Natural killer cell (primary cell): ENCODE results near the gene MLN. TPM values are rescaled to one million over a fixed set of nuclear protein-coding genes. Genes with fewer than 3 reads are reported as not detected.

Source experiments
- ATAC-seq, 3 donors: fragments of 150-1000 bp in 2 of 3; fragments of 200-7000 bp in 1 of 3; cut with Tn5 transposase; 1 replicate in 1 of 3; 2 replicates in 2 of 3; pipeline ENCODE4 v1.10.0; 2021; ENCODE audit warnings: mild to moderate bottlenecking in 2 of 3, moderate library complexity in 2 of 3
- DNase-seq, 2 donors: peaks; one replicate each; pipeline versions ENCODE4 v3.0.0 to v3.0.0-alpha.2; 2013 to 2021; ENCODE audit warnings: mixed read lengths in 1 of 2
- H3K27ac ChIP-seq: one replicate; pipeline ENCODE4 v1.5.1; 2013; ENCODE audit warnings: mild to moderate bottlenecking, low read length
- H3K27me3 ChIP-seq: one replicate; pipeline ENCODE4 v1.6.1; 2013; ENCODE audit warnings: low read length; ENCODE audit not compliant: control insufficient read depth, insufficient read depth
- H3K36me3 ChIP-seq: one replicate; pipeline ENCODE4 v1.6.1; 2013; ENCODE audit warnings: low read length; ENCODE audit not compliant: control insufficient read depth, insufficient read depth
- H3K4me1 ChIP-seq: one replicate; pipeline ENCODE4 v1.6.1; 2013; ENCODE audit warnings: low read length; ENCODE audit not compliant: control insufficient read depth, insufficient read depth
- H3K4me3 ChIP-seq: one replicate; pipeline ENCODE4 v1.5.1; 2013; ENCODE audit warnings: low read length
- H3K9me3 ChIP-seq: one replicate; pipeline ENCODE4 v1.6.1; 2013; ENCODE audit warnings: low read length; ENCODE audit not compliant: control insufficient read depth, insufficient read depth
- H3K27ac Mint-ChIP-seq, 2 donors: one replicate each; pipeline ENCODE4 v1.8.0; 2022; ENCODE audit warnings: mild to moderate bottlenecking in 2 of 2, mixed read lengths in 2 of 2, moderate library complexity in 1 of 2
- H3K27me3 Mint-ChIP-seq, 2 donors: one replicate each; pipeline ENCODE4 v1.8.0; 2022; ENCODE audit warnings: low read depth in 2 of 2, mixed read lengths in 2 of 2
- H3K36me3 Mint-ChIP-seq: one replicate; pipeline ENCODE4 v1.8.0; 2022; ENCODE audit warnings: mixed read lengths
- H3K4me1 Mint-ChIP-seq, 2 donors: one replicate each; pipeline ENCODE4 v1.8.0; 2022; ENCODE audit warnings: mixed read lengths in 2 of 2
- H3K4me3 Mint-ChIP-seq: one replicate; pipeline ENCODE4 v1.8.0; 2022; ENCODE audit warnings: mild to moderate bottlenecking, moderate library complexity, mixed read lengths
- H3K9me3 Mint-ChIP-seq, 2 donors: one replicate each; pipeline ENCODE4 v1.8.0; 2022; ENCODE audit warnings: mixed read lengths in 2 of 2
- WGBS: methylation state at CpG from one replicate; pipeline ENCODE4 v1.1.7; 2013; ENCODE audit warnings: missing lambda C conversion rate; ENCODE audit not compliant: insufficient coverage; 5-methylcytosine and 5-hydroxymethylcytosine counted together
- intact Hi-C: fragments of 100-400 bp; cut with micrococcal nuclease; formaldehyde crosslinking; loops from one replicate; pipeline ENCODE4 v1.14.2; 2022
- total RNA-seq, 4 donors: library from RNA; stranded (reverse); fragments of 120-200 nt in 1 of 4; gene quantifications; one replicate each; pipeline versions ENCODE4 v1.2.3 to v1.2.4, GENCODE V29; 2013 to 2022
- TF ChIP-seq, protein P1 (sequence below): fragments of 200-600 bp; IDR thresholded peaks from one replicate; pipeline ENCODE4 v1.8.0; 2022; ENCODE audit warnings: antibody characterized with exemption

Gene MLN
- total RNA-seq, 3 donors from 2014 or later (not counting 1 experiment from before 2014, with no cell fraction given): not detected

DNA sequence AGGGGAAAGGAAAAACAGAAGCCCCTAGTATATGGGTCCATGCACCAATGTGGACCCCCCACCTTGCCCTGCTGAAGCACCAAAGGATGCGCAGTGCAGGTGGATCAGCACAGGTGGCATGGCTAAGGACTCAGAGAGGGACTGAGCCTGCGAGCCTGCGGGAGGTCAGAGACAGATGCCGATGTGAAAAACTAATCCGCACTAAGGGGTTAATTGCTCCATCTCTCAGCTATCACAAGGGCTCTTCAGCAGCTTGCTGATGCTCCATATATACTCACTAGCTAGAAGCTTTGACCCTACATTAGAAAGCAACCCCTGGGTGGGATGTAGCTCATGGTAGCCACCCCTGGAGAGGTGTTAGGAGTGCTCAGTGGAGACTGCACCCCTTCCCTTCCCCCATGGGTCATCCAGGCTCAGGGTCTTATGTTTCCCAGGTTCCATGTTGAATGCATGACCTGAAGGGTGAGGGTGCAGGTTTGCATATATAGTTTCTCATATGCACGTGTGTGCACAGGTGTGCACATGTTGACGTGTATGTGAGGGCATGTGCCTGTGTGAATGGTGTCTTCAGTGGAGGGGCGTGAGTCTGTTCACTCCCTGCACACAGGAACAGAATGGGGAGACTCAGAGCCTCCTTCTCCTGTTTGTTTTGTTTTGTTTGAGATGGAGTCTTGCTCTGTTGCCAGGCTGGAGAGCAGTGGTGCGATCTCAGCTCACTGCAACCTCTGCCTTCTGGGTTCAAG, 43.7 kb downstream of the MLN start:
- Histone ChIP-seq H3K4me3 (no peak overlapping the region), H3K9me3 (no peaks in the 10 kb centered on the region), H3K36me3 (no peaks in the 10 kb centered on the region), H3K27me3 (no peaks in the 10 kb centered on the region), H3K4me1 (no peaks in the 10 kb centered on the region), H3K27ac (no peak overlapping the region)
- no peak for ATAC-seq
- Mint-ChIP-seq H3K27ac (no peak overlapping the region), H3K4me1 (no peaks in the 10 kb centered on the region), H3K36me3 (no peaks in the 10 kb centered on the region), H3K9me3 (no peaks in the 10 kb centered on the region), H3K4me3 (no peak overlapping the region), H3K27me3 (peaks cover 0 to 2% of the 10 kb centered on the region in 2 donors)
- intact Hi-C loops: no loop called here
- TF ChIP-seq, protein P1, sequence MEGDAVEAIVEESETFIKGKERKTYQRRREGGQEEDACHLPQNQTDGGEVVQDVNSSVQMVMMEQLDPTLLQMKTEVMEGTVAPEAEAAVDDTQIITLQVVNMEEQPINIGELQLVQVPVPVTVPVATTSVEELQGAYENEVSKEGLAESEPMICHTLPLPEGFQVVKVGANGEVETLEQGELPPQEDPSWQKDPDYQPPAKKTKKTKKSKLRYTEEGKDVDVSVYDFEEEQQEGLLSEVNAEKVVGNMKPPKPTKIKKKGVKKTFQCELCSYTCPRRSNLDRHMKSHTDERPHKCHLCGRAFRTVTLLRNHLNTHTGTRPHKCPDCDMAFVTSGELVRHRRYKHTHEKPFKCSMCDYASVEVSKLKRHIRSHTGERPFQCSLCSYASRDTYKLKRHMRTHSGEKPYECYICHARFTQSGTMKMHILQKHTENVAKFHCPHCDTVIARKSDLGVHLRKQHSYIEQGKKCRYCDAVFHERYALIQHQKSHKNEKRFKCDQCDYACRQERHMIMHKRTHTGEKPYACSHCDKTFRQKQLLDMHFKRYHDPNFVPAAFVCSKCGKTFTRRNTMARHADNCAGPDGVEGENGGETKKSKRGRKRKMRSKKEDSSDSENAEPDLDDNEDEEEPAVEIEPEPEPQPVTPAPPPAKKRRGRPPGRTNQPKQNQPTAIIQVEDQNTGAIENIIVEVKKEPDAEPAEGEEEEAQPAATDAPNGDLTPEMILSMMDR: no peak
- no peak for DNase-seq
- 88% methylated on average over 9 of the region's 9 CpGs for WGBS

DNA sequence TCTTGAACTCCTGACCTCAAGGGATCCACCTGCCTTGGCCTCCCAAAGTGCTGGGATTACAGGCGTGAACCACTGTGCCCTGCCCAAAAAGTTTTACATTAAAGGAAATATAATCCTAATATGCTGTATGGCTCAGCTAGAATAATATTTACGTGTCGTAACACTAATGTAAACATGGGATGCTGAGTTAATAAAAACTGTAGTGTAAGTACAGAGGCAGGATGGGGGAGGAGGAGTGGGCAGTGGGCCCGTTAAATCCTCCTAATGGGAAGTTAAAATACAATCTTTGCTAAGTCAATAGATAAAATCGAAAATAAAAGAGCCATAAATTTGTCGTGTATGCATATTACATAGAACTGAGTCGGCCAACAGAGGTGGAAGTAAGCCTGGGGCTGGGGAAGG, 45.0 kb downstream of the MLN start:
- no peaks in the 10 kb centered on the region for H3K9me3 Mint-ChIP-seq
- intact Hi-C loops: no loop called here
- no peaks in the 10 kb centered on the region for H3K4me1 Mint-ChIP-seq
- DNase-seq: no peak
- TF ChIP-seq, protein P1: no peak
- Histone ChIP-seq H3K36me3 (no peaks in the 10 kb centered on the region), H3K27me3 (no peaks in the 10 kb centered on the region), H3K27ac (no peak overlapping the region), H3K4me1 (no peaks in the 10 kb centered on the region), H3K9me3 (no peaks in the 10 kb centered on the region), H3K4me3 (no peak overlapping the region)
- no peaks in the 10 kb centered on the region for H3K36me3 Mint-ChIP-seq
- peaks cover 0 to 2% of the 10 kb centered on the region in 2 donors for H3K27me3 Mint-ChIP-seq
- no peak overlapping the region for H3K4me3 Mint-ChIP-seq
- WGBS: 73% methylated on average over 7 of the region's 7 CpGs
- ATAC-seq: no peak
- H3K27ac Mint-ChIP-seq: no peak overlapping the region

DNA sequence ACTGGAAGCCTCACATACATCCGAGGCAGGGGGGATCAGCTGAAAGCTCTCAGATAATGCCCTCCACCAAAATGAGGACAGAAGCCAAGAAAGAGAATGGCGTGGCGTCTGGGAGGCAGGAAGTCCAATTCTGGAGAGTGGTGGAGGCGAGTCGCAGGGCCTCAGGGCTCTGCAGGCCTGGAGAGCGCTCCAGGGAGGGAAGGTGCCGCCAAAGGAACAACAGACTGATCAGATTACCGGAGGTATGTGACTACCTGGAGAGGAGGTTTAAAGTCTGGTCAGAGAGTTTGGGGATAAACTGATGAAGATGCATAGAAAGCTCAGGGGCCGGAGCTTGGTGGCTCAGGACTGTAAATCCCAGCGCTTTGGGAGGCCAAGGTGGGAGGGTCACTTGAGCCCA, 45.9 kb downstream of the MLN start:
- Mint-ChIP-seq H3K27ac (no peak overlapping the region), H3K36me3 (no peaks in the 10 kb centered on the region), H3K4me3 (no peak overlapping the region), H3K9me3 (no peaks in the 10 kb centered on the region), H3K27me3 (peaks cover 0 to 2% of the 10 kb centered on the region in 2 donors), H3K4me1 (no peaks in the 10 kb centered on the region)
- H3K4me1 ChIP-seq: no peaks in the 10 kb centered on the region
- no peak for DNase-seq
- intact Hi-C loops: no loop called here
- TF ChIP-seq, protein P1: no peak
- no peaks in the 10 kb centered on the region for H3K36me3 ChIP-seq
- H3K4me3 ChIP-seq: no peak overlapping the region
- no peak overlapping the region for H3K27ac ChIP-seq
- no peak for ATAC-seq
- 84% methylated on average over 10 of the region's 10 CpGs for WGBS
- H3K27me3 ChIP-seq: no peaks in the 10 kb centered on the region
- H3K9me3 ChIP-seq: no peaks in the 10 kb centered on the region

DNA sequence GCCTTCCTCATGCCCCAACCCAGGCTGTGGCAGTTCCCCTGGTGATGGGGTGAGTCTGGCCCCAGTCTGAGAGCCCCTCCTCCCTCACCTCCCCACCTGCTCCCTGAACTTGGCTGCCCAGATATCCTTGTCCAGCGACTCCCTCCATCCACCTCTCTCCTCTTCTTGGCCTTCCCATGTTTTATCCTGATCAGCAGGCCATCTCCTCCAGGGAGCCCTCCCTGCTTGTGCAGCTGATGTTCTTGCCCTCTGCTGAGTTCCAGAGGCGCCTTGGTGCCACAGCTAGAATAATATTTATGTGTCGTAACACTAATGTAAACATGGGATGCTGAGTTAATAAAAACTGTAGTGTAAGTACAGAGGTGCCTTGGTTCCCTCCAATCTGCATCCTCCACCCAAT, 46.7 kb downstream of the MLN start:
- Histone ChIP-seq H3K36me3 (no peaks in the 10 kb centered on the region), H3K9me3 (no peaks in the 10 kb centered on the region), H3K27ac (no peak overlapping the region), H3K4me1 (no peaks in the 10 kb centered on the region), H3K27me3 (no peaks in the 10 kb centered on the region), H3K4me3 (no peak overlapping the region)
- no peaks in the 10 kb centered on the region for H3K9me3 Mint-ChIP-seq
- H3K27me3 Mint-ChIP-seq: peaks cover 0 to 2% of the 10 kb centered on the region in 2 donors
- H3K4me1 Mint-ChIP-seq: no peaks in the 10 kb centered on the region
- H3K27ac Mint-ChIP-seq: no peak overlapping the region
- intact Hi-C loops: no loop called here
- TF ChIP-seq, protein P1: no peak
- ATAC-seq: no peak
- 87% methylated on average over 3 of the region's 3 CpGs for WGBS
- H3K4me3 Mint-ChIP-seq: no peak overlapping the region
- no peak for DNase-seq
- H3K36me3 Mint-ChIP-seq: no peaks in the 10 kb centered on the region
